NCI-H128 (cell line): ENCODE measurements around the gene MALAT1.

ENCODE experiments used
- DNase-seq: peaks from one replicate; lab custom pipeline; 2025; ENCODE audit not compliant: unreplicated experiment; lab: John Stamatoyannopoulos, UW

Gene MALAT1

GRCh38 chr11:65554842-65555430, 56.1 kb downstream of the MALAT1 start:
- DNase-seq = no peak

GRCh38 chr11:65555693-65556231, 56.9 kb downstream of the MALAT1 start:
- DNase-seq = no peak
